Stimulated activated CD8-positive, alpha-beta memory T cell treated with anti-CD3 and anti-CD28 coated beads, Interleukin-7, amount 100 ng/mL, for 1 hour (primary cell): ENCODE data around the gene AGTR1.
"Not testable (repeated sequence)": the region's sequence is repeated elsewhere in the genome, so short reads cannot be mapped to it uniquely, and the experiment has no call there.

ENCODE experiments used
- DNase-seq, 2 donors: peaks; one replicate each; pipeline ENCODE4 v3.0.0-alpha.2; 2020; ENCODE audit warnings: low read depth in 2 of 2

Gene AGTR1

DNA sequence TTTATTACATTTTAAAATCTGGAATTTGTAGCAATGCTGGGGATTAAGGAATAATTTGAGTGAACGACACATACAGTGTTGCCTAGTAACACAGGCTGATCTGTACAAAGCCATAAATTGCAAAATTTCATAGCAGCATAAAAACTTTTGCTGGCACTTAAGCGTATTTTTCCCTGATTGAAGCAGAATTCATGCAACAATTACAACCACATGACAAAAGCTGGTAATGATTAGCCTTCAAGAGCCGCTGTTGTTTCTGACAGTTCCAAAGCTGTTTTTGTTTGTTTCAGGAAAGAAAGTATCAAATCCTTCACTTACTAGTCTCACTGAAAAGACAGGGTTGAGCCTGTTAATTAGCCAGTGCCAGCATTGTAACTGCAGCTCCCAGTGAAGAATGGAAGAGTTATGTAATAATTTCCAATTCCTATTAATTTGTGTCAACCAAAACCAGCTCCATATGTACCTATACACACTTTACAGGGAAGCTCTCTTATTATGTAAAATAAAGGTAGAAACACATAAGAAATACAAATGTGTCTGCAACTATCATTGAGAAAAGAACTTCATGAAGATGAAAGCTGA lies 60.7 kb downstream of the AGTR1 start:
- no peak for DNase-seq

DNA sequence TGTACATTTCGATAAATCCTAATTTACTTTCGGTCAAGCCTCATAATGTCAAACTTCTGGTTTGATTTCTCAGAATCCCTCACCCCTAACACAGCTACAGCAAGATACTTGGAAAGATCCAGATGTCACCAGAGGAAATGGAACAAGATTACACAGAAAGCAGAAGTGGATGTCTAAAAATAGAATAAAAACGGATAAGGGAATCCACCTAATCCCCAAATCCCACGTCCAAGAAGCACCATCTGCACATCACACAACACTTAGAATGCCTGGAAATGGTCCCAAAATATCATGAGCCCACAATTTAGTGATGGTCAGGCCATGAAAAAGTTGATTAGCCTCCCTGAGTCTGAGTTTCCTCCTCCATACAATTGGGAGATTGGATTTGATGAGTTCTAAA lies 61.7 kb downstream of the AGTR1 start:
- DNase-seq, result no peak

DNA sequence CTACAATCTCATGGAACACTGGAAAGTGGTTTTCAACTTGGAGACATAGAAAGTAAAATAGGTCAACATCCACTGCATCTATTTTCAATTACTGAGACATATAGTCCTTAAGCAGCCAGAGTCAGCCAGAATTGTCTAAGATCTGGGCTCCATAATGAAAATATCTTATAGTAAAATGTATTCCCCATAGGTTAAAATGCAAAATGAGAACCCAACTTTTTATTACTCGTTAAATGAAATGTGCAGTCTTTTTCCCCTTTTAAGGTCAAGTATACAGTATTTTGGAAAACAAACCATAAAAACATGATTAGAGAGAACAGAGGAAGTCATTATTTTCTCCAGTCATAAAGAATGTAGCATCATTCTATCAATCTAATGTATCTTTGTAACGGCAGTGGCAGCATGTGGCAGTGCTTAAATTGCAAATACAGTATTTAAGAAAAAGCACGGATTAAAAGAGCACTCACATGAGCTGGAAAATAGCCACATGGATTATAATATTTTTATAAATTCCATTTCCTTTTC lies 65.5 kb downstream of the AGTR1 start:
- DNase-seq, result no peak

DNA sequence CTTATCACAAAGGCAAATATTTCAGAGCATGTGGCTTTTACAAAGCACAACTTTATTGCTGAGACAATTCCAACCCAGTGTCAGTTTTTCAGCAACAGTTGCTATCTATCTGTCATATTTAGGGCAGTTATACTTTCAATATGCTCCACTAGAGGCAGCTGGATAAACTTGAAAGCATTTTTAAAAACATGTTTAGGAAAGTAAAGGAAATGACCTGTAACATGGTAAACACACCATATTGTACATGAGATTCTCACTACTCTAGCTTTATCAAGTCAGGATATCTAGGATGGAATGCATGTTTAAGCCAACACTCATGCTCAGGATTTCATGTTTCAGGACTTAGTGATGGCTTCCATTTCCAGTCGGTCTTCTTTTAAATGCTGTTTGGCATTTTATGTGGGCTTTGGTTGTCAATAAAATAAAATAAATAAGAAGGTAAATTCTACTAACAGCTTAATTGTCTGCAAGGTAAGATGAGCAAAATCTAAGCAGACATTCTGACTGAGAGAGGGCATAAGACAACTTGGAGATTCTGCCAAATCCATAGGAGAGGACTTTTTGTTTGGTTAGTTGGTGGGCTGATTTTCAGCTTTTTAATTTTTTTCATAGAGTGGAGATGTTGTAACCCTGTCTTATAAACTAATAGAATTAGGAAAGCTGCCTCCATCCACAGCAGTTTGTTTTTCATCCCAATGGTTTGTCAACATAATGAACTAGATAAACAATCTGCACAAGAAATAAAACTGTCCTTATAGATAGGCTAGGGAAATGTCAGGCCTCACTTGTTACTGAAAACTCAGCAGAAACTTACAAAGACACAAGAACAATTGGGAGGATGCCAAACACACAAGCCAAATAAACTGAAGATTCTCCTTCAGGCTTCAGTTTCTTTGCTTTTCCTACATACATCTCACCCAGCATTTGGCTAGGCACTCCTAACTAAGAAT lies 66.6 kb downstream of the AGTR1 start:
- no peak for DNase-seq

DNA sequence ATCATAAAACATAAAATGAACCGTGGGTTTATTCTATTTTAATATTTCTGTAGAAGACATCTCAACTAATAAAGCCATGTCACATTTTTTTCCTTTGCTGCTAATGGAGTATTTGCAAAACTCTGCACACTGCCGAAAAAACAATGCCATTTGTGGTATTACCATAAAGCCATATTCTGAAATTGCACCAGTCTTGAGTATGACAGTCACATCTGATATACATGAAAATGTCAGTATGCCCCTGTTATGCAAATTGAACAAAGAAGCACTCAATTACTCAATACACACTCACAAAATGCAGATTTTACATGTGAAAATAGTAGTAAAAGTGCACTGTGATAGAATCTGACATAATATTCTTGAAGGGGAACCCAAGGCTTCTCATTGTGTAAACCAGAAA lies 74.7 kb downstream of the AGTR1 start:
- no peak for DNase-seq

DNA sequence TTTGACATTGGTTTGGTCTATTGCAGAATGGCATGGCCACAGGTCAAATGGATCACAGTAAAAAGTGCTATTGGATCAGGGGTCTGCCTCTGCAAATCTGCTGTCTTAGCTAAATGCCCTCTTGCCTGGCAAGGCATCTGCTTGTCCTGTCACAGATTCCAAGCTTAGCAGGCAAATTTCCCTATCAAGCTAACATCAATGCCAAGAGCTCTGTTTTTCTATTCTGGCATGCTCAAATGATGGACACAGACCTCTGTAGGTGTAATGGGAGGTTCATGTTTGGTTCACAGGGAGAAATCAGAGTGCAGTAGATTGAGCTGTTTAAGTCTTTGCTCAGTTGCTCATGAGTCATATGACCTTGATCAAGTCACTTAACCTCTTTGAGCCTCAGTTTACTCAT lies 75.1 kb downstream of the AGTR1 start:
- DNase-seq, result no peak

DNA sequence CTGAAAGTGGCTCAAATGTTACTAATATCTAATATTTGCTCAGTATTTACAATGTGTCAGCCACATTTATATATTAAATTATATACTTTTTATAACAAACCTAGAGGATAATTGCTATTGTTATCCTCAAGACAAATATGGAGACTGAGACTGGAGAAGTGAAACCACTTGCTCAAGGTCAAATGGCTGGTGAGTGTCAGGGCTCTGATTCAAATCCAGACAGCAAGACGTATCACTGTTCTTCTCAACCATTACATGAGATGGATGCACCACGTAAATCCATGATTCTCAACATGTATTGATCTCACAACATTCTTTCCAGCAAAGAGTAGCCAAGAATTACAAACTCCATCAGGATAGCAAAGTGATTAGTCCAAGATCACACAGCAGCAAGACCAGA lies 76.1 kb downstream of the AGTR1 start:
- DNase-seq, result no peak

DNA sequence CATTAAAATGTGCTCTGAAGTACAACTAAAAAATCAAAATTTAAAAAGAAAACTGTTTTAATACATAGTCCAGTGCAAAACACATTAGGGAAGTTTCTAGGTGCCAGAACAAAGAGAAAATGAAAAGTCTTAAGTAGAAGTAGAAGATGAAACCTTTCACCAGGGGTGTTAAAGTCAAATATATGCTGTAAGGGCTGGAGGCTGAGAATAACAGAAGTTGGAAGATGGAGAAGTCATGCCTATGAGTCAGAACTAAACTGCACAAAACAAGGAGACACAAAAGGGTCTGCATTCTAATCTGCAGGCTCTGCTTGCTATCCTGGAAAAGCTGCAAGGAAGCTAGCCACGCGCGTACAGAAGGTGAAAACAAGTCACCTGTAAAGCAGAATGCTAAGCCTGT lies 81.2 kb downstream of the AGTR1 start:
- no peak for DNase-seq

DNA sequence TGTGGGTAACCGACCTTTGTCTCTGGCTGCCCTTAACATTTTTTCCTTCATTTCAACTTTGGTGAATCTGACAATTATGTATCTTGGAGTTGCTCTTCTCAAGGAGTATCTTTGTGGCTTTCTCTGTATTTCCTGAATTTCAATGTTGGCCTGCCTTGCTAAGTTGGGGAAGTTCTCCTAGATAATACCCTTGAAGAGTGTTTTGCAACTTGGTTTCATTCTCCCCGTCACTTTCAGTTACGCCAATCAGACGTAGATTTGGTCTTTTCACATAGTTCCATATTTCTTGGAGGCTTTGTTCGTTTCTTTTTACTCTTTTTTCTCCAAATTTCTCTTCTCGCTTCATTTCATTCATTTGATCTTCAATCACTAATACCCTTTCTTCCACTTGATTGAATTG lies 87.3 kb downstream of the AGTR1 start:
- not testable (repeated sequence) for DNase-seq

DNA sequence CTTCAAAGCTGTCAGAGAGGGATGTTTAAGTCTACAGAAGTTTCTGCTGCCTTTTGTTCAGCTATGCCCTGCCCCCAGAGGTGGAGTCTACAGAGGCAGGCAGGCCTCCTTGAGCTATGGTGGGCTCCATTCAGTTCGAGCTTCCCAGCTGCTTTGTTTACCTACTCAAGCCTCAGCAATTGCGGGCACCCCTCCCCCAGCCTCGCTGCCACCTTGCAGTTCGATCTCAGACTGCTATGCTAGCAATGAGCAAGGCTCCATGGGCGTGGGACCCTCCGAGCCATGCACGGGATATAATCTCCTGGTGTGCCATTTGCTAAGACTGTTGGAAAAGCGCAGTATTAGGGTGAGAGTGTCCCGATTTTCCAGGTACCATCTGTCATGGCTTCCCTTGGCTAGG lies 88.5 kb downstream of the AGTR1 start:
- not testable (repeated sequence) for DNase-seq

DNA sequence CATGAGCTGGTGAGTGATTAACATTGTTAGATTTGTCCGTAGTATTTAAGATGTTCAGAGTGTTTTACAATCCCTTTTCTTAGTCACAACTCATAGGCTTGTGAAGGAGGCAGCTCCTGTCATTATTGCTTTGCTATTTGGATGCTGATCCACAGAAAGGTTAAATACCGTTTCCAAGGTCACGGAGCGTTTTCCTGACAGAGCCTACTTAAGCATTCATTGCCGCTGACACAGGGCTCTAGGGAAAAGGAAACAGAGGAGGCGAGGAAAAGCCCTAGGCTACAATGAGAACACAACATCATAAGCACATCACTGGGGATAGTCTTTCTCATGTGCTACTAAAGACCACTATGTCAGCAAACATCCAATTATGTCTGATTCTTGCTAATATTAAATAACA lies 91.4 kb downstream of the AGTR1 start:
- DNase-seq, result no peak

DNA sequence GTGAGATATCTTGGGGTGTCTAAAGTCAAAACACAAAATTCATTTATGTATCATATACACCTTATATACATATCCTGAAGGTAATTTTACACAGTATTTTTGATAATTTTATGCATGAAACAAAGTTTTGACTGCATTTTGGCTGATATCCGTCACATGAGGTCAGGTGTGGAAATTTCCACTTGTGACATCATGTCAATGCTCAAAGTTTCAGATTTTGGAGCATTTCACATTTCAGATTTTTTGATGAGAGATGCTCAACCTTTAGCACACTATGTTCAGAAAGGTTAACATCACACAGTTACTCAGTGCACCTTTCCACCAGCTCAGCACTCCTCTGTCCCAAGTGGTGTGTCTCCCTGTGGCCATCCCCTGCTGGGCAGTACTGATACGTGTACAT lies 92.2 kb downstream of the AGTR1 start:
- no peak for DNase-seq

DNA sequence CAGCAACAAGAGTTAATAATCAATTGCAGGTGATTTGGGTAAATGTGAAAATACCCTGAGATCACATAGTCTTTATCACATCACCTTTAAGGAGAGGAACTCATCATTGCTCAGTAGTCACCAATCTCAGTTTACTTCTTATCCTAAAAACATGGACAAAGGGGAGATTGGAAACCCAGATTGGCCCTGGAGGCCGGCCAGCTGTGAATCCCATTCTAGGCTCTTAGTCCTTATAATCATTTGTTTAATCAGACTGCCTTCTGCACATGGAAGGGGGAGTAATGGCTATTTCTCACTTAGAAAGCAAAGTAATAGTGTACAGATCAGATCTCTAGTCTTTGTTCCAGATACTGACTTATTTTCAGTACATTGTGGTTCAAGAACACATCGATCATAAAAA lies 92.7 kb downstream of the AGTR1 start:
- DNase-seq, result no peak

DNA sequence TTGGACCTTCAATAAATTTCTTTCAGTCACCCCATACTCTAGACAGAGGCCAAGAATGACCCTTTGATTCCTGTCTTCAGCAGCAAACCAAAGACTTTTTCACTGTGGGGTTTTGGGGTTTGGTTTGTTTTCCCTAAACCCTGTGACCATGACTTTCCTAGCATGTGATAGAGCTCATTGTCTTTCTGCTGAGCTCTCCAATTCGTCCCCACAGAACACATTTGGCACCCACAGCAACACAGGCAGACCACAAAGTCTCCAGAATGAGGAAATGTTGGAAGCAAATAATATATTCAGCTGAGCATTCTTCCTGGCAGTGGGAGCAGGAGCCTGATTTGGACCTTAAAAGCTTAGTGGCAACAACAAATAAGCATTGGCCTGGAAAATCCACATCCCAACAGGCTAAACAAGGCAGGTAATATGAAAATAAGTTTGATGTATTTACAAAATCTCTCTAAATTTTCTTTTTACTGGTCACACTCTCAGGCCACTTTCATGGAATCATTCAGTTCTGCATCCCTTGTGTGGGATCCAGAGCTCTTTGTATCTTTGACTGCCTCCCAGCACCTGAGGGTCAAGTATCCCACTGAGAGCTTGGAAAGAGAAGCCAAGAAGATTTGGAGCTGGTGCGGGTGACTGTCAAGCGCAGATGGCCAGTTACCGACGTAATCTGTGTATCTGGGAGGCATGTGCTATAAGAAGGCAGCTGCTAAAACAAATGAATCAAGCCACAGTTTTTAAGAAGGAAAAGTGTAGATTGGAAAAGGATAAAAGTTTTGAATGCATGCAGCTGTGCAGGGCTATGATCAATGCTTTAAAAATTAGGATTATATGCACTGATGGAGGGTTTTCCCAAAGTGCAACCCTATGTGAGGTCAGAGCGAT lies 93.4 kb downstream of the AGTR1 start:
- DNase-seq, result no peak

DNA sequence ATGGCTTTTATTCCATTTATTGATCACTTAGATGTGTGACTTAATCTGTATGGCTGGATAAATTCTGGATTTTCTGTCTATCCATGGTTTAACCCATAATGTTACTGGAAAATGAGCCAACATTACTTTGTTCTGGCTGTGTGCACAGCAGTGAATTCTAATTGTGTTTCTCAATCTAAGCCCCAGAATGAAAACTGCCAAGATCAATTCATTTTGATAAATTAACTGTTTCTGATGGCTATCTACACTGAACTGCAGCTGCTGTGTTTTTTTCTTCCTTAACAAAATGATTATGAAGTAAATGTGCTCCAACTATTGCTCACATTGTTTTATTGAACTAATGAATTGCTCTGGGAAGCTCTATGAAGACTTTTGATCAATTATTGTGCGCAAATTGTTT lies 94.2 kb downstream of the AGTR1 start:
- DNase-seq, result no peak

DNA sequence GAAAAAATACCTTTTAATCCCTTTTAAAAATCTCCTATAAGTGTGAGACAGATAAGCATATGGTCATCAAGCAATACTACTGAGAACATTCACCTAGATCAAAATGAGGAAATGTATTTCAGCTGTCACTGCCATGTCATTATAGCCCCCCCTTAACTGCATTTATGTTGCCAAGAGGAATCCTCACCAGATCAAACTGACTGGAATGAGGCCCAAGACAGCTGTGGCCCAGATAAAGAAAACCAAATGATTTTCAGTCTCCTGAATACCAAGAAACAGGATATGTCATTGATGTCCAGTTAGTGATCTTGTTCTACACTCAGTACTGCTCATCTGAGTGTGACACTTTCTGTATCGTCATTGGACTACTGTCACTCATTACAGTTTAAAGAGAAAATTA lies 94.8 kb downstream of the AGTR1 start:
- no peak for DNase-seq
